ENCODE results near the gene FHIT. TPM values are rescaled to one million over a fixed set of nuclear protein-coding genes. Genes with fewer than 3 reads are reported as not detected.
A peak's percentile ranks its signal among the peaks of the same experiment; 100 is the strongest.

The FHIT gene
- total RNA-seq, 1 donor from 2014 or later: 5.7 TPM

DNA sequence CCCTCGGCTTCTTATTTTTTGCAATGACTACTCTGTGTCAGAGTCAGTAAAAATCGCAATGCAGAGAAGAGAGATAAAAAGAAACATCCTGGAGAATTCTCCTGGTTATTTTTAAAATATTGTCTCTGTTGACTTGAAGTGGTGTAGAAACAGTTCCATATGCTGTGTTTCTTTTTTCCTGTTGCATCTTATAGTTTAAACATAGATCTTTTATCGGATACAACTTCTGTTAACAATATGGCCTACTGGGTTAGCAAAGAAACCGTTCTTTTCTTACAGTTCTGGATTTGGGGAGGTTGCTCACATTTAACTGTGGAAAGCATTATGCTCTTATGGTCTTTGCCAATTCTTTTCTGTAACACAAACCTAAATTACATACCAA is 1432.3 kb downstream of the FHIT start:
- H3K4me3 Mint-ChIP-seq: no peak overlapping the region
- H3K9ac ChIP-seq: no peak overlapping the region
- H2AFZ ChIP-seq (replicated peaks): peak overlapping the region; percentile 92
- H3K4me1 Mint-ChIP-seq: peaks cover 28% of the 10 kb centered on the region
- no peak overlapping the region for H3K4me3 ChIP-seq
- no peaks in the 10 kb centered on the region for H3K9me3 ChIP-seq (ENCODE audit: low read depth)
- H3K27me3 ChIP-seq: no peaks in the 10 kb centered on the region
- peaks cover 10% of the 10 kb centered on the region for H3F3A ChIP-seq (ENCODE audit: low read depth)
- TF ChIP-seq EZH2phosphoT487 (IDR thresholded peaks at IDR 0.05) (no peak), EZH2 (IDR thresholded peaks at IDR 0.05) (no peak)
- TF ChIP-seq, protein P1, sequence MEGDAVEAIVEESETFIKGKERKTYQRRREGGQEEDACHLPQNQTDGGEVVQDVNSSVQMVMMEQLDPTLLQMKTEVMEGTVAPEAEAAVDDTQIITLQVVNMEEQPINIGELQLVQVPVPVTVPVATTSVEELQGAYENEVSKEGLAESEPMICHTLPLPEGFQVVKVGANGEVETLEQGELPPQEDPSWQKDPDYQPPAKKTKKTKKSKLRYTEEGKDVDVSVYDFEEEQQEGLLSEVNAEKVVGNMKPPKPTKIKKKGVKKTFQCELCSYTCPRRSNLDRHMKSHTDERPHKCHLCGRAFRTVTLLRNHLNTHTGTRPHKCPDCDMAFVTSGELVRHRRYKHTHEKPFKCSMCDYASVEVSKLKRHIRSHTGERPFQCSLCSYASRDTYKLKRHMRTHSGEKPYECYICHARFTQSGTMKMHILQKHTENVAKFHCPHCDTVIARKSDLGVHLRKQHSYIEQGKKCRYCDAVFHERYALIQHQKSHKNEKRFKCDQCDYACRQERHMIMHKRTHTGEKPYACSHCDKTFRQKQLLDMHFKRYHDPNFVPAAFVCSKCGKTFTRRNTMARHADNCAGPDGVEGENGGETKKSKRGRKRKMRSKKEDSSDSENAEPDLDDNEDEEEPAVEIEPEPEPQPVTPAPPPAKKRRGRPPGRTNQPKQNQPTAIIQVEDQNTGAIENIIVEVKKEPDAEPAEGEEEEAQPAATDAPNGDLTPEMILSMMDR (IDR thresholded peaks at IDR 0.05): no peak
- no peak overlapping the region for H3K4me2 ChIP-seq
- no peaks in the 10 kb centered on the region for H3K79me2 ChIP-seq (ENCODE audit: low read depth)
- peaks cover 6% of the 10 kb centered on the region for H3K9me3 Mint-ChIP-seq
- peaks cover 23% of the 10 kb centered on the region for H3K4me1 ChIP-seq
- no peaks in the 10 kb centered on the region for H3K27me3 Mint-ChIP-seq (ENCODE audit: insufficient read depth, low read depth)
- no peaks in the 10 kb centered on the region for H3K36me3 Mint-ChIP-seq
- no peak for DNase-seq (ENCODE audit: low spot score)
- H3K27ac ChIP-seq: no peak overlapping the region
- no peaks in the 10 kb centered on the region for H4K20me1 ChIP-seq (ENCODE audit: low read depth)
- no peaks in the 10 kb centered on the region for H3K36me3 ChIP-seq
- no peak overlapping the region for H3K27ac Mint-ChIP-seq

DNA sequence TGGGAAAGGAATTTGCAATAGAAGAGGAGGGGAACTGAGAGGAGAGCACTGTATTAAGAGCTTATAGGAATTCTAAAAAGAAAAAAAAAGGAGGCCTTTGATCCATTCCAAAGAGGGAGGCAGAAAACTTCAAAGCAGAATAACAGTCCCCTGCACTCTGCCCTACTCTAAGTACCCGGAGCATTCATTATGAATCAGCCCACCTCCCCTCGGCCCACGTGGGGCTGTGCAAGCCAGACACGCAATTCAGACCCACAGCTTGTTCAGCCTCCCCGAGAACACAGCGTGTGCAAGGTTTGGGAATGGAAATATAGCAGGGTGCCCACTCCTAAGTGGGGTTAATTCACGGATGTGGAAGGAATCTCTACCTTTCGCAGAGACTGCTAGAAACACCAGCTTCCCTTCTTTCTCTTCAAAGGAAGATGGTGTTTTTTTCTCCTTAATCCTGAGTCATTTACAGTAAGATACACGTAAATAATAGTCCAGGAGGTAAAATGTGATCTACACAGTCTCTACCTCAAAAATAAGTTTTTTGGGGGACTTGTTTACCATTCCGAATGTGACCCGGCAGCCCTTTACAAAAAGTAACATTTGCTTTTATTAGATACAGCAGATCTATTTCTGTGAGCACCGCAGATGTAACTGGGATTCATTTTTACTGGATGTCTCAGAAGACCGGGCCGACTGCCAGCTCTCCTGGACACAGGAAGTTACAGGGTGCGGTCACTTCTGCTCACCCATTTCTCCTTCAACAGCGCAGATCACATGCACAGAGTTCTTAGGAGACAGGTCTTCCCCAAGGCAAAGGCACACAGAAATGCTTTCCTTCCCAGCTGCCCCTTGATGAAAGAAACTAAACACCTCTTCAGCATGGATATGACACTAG is 1433.0 kb downstream of the FHIT start:
- Histone ChIP-seq H3K4me2 (peak overlapping the region; percentile 34), H3K9me3 (ENCODE audit: low read depth) (no peaks in the 10 kb centered on the region), H2AFZ (replicated peaks) (peak overlapping the region; percentile 92), H3K4me3 (no peak overlapping the region), H3K27ac (no peak overlapping the region), H3K4me1 (peaks cover 26% of the 10 kb centered on the region), H4K20me1 (ENCODE audit: low read depth) (no peaks in the 10 kb centered on the region), H3K79me2 (ENCODE audit: low read depth) (no peaks in the 10 kb centered on the region), H3K36me3 (no peaks in the 10 kb centered on the region), H3F3A (ENCODE audit: low read depth) (peaks cover 10% of the 10 kb centered on the region), H3K27me3 (no peaks in the 10 kb centered on the region), H3K9ac (no peak overlapping the region)
- Mint-ChIP-seq H3K36me3 (no peaks in the 10 kb centered on the region), H3K4me3 (peak overlapping the region; percentile 7), H3K27ac (peak overlapping the region; percentile 70), H3K27me3 (ENCODE audit: insufficient read depth, low read depth) (no peaks in the 10 kb centered on the region), H3K9me3 (peaks cover 5% of the 10 kb centered on the region), H3K4me1 (peaks cover 31% of the 10 kb centered on the region)
- peak; percentile 10 for DNase-seq (ENCODE audit: low spot score)
- no peak for TF ChIP-seq EZH2phosphoT487 (IDR thresholded peaks at IDR 0.05)
- TF ChIP-seq, protein P1 (IDR thresholded peaks at IDR 0.05): no peak
- TF ChIP-seq EZH2 (IDR thresholded peaks at IDR 0.05): no peak

DNA sequence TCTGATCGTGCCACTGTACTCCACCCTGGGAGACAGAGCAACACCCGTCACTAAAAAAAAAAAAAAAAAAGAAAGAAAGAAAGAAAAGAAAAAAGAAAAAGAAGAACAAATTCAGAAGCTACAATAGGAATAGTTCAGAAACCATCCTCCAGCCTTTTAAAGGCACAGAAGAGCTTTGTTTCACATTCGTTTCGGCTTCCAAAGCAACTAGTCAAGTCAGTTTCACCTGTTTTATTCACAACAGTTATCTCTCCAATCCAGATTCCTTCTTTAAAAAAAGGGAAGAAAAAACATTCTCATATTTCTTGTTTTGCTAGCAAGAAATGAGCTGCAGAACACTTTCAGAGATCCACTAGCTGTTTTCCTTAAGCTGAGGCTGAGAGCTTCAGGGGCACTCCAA is 1433.7 kb downstream of the FHIT start:
- H3K4me2 ChIP-seq: peak overlapping the region; percentile 34
- Mint-ChIP-seq H3K27ac (peak overlapping the region; percentile 62), H3K4me1 (peaks cover 38% of the 10 kb centered on the region), H3K36me3 (no peaks in the 10 kb centered on the region), H3K27me3 (ENCODE audit: insufficient read depth, low read depth) (peaks cover 2% of the 10 kb centered on the region), H3K9me3 (peaks cover 3% of the 10 kb centered on the region), H3K4me3 (no peak overlapping the region)
- H4K20me1 ChIP-seq (ENCODE audit: low read depth): no peaks in the 10 kb centered on the region
- no peak overlapping the region for H3K27ac ChIP-seq
- TF ChIP-seq, protein P1 (IDR thresholded peaks at IDR 0.05): no peak
- no peak for TF ChIP-seq EZH2phosphoT487 (IDR thresholded peaks at IDR 0.05)
- no peak for TF ChIP-seq EZH2 (IDR thresholded peaks at IDR 0.05)
- DNase-seq (ENCODE audit: low spot score): no peak
- H3K4me1 ChIP-seq: peaks cover 33% of the 10 kb centered on the region
- H3K36me3 ChIP-seq: no peaks in the 10 kb centered on the region
- peak overlapping the region; percentile 92 for H2AFZ ChIP-seq (replicated peaks)
- no peaks in the 10 kb centered on the region for H3K79me2 ChIP-seq (ENCODE audit: low read depth)
- H3K9ac ChIP-seq: no peak overlapping the region
- no peaks in the 10 kb centered on the region for H3K9me3 ChIP-seq (ENCODE audit: low read depth)
- H3K27me3 ChIP-seq: no peaks in the 10 kb centered on the region
- no peak overlapping the region for H3K4me3 ChIP-seq
- H3F3A ChIP-seq (ENCODE audit: low read depth): peaks cover 10% of the 10 kb centered on the region

Data from neural progenitor cell (in vitro differentiated cells).